Measurements from ENCODE around the gene SLC7A6OS.

Gene SLC7A6OS

DNA sequence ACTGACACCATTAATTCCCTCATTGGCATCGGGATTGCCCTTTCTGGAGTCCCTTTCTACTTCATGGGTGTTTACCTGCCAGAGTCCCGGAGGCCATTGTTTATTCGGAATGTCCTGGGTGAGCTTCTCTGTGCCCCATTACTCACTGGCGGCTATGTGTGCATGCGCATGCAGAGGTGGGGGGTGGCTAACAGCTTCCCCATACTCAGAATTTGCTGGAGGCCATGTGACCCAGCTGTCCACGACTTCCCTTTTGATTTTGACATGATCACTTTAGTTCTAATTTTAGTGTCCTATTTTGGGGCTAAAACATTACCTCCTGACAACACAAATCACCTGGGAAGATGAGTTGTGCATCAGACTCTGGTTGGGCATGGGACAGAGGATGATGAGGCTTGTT is 14.1 kb downstream of the SLC7A6OS start:
- no peak for DNase-seq
- Histone ChIP-seq H3K36me3 (ENCODE audit: control insufficient read depth, insufficient read depth, low read length) (peaks cover 24% of the 10 kb centered on the region), H3K4me2 (ENCODE audit: low read length) (no peak overlapping the region), H4K8ac (ENCODE audit: low read depth, low read length) (no peak overlapping the region), H2BK15ac (replicated peaks; ENCODE audit: low read depth) (no peak overlapping the region), H3K4me3 (ENCODE audit: low read length) (no peak overlapping the region), H3K18ac (ENCODE audit: low read length) (no peak overlapping the region), H3K27ac (ENCODE audit: low read depth, low read length) (no peak overlapping the region), H3K9ac (ENCODE audit: low read length) (no peak overlapping the region), H4K5ac (ENCODE audit: low read length) (no peak overlapping the region), H3K56ac (ENCODE audit: low read length) (no peak overlapping the region), H2AK5ac (ENCODE audit: low read length) (no peak overlapping the region), H2BK5ac (ENCODE audit: low read length) (no peak overlapping the region), H3K79me1 (ENCODE audit: low read length) (no peaks in the 10 kb centered on the region), H3K4ac (ENCODE audit: low read depth, low read length) (no peak overlapping the region), H3K4me1 (ENCODE audit: control insufficient read depth, low read depth, low read length) (no peaks in the 10 kb centered on the region), H3K23ac (ENCODE audit: low read length) (no peak overlapping the region), H3K27me3 (ENCODE audit: insufficient read depth, low read length, poor library complexity) (no peaks in the 10 kb centered on the region), H2BK120ac (ENCODE audit: low read depth, low read length) (no peak overlapping the region), H3K79me2 (ENCODE audit: control insufficient read depth, insufficient read depth, low read length) (no peaks in the 10 kb centered on the region)
- no CpG with 5 or more reads among the region's 6 CpGs for WGBS (ENCODE audit: extremely low coverage, insufficient coverage, low lambda C conversion rate)

DNA sequence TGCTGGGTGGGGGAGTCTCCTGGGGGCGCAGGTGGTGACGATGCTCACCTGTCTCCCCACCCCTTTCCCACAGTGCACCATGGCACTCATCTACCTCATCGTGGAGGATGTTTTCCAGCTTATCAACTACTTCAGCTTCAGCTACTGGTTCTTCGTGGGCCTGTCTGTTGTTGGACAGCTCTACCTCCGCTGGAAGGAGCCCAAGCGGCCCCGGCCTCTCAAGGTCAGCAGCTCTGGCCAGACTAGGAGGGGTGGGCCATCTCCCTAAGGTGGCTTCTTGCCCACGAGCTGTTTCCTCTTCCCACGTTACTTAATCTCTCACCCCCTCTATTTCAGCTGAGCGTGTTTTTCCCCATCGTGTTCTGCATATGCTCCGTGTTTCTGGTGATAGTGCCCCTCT is 14.5 kb downstream of the SLC7A6OS start:
- Histone ChIP-seq H2BK5ac (ENCODE audit: low read length) (no peak overlapping the region), H3K23ac (ENCODE audit: low read length) (no peak overlapping the region), H3K27me3 (ENCODE audit: insufficient read depth, low read length, poor library complexity) (no peaks in the 10 kb centered on the region), H3K36me3 (ENCODE audit: control insufficient read depth, insufficient read depth, low read length) (peaks cover 28% of the 10 kb centered on the region), H3K56ac (ENCODE audit: low read length) (no peak overlapping the region), H3K4me3 (ENCODE audit: low read length) (no peak overlapping the region), H4K8ac (ENCODE audit: low read depth, low read length) (no peak overlapping the region), H3K18ac (ENCODE audit: low read length) (no peak overlapping the region), H3K27ac (ENCODE audit: low read depth, low read length) (no peak overlapping the region), H4K5ac (ENCODE audit: low read length) (no peak overlapping the region), H2BK120ac (ENCODE audit: low read depth, low read length) (no peak overlapping the region), H3K79me2 (ENCODE audit: control insufficient read depth, insufficient read depth, low read length) (no peaks in the 10 kb centered on the region), H3K4me2 (ENCODE audit: low read length) (no peak overlapping the region), H2BK15ac (replicated peaks; ENCODE audit: low read depth) (no peak overlapping the region), H3K79me1 (ENCODE audit: low read length) (no peaks in the 10 kb centered on the region), H3K4me1 (ENCODE audit: control insufficient read depth, low read depth, low read length) (no peaks in the 10 kb centered on the region), H3K9ac (ENCODE audit: low read length) (no peak overlapping the region), H2AK5ac (ENCODE audit: low read length) (no peak overlapping the region), H3K4ac (ENCODE audit: low read depth, low read length) (no peak overlapping the region)
- WGBS (ENCODE audit: extremely low coverage, insufficient coverage, low lambda C conversion rate), result no CpG with 5 or more reads among the region's 12 CpGs
- no peak for DNase-seq

DNA sequence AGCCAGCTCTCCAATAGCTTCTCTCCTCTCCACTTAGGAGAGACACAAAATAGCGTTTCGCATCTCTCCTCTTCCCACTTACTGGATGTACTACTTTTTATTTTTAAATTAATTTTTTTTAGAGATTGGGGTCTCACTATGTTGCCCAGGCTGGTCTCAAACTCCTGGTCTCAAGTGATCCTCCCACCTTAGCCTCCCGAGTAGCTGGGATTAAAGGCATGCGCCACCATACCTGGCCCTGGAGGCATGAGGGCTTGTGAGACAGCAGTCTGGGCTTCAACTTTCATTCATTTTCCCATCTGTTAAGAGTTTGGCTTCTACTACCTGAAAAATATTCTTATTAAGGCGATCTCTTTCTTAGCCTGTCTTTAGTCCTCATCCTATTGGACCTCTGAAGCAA is 18.3 kb downstream of the SLC7A6OS start:
- H3K36me3 ChIP-seq (ENCODE audit: control insufficient read depth, insufficient read depth, low read length), result peaks cover 22% of the 10 kb centered on the region
- no CpG with 5 or more reads among the region's 5 CpGs for WGBS (ENCODE audit: extremely low coverage, insufficient coverage, low lambda C conversion rate)
- no peak for DNase-seq

DNA sequence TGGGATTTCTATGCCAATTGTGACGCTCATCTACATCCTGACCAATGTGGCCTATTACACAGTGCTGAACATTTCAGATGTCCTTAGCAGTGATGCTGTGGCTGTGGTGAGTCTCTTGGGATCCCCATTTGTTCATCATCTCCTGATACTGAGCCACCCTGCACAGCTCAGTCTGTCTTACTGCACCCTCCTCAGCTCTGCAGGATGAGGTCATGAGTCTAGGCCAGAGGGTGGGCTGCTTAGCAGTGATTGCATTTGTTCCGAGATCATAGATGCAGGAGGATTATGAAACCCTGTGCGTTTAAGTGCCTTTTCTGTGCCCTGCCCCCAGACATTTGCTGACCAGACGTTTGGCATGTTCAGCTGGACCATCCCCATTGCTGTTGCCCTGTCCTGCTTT is 19.5 kb downstream of the SLC7A6OS start:
- H3K4me3 ChIP-seq (ENCODE audit: low read length), result no peak overlapping the region
- no peak overlapping the region for H3K23ac ChIP-seq (ENCODE audit: low read length)
- WGBS (ENCODE audit: extremely low coverage, insufficient coverage, low lambda C conversion rate), result no CpG with 5 or more reads among the region's 4 CpGs
- no peak overlapping the region for H2BK15ac ChIP-seq (replicated peaks; ENCODE audit: low read depth)
- H2BK5ac ChIP-seq (ENCODE audit: low read length), result no peak overlapping the region
- H3K9ac ChIP-seq (ENCODE audit: low read length), result no peak overlapping the region
- H4K8ac ChIP-seq (ENCODE audit: low read depth, low read length), result no peak overlapping the region
- H3K56ac ChIP-seq (ENCODE audit: low read length), result no peak overlapping the region
- H3K36me3 ChIP-seq (ENCODE audit: control insufficient read depth, insufficient read depth, low read length), result peaks cover 20% of the 10 kb centered on the region
- no peak overlapping the region for H3K27ac ChIP-seq (ENCODE audit: low read depth, low read length)
- no peak overlapping the region for H3K4me2 ChIP-seq (ENCODE audit: low read length)
- no peak overlapping the region for H2AK5ac ChIP-seq (ENCODE audit: low read length)
- H3K4ac ChIP-seq (ENCODE audit: low read depth, low read length), result no peak overlapping the region
- no peaks in the 10 kb centered on the region for H3K27me3 ChIP-seq (ENCODE audit: insufficient read depth, low read length, poor library complexity)
- DNase-seq, result no peak
- peaks cover 2% of the 10 kb centered on the region for H3K4me1 ChIP-seq (ENCODE audit: control insufficient read depth, low read depth, low read length)
- peaks cover 2% of the 10 kb centered on the region for H3K79me1 ChIP-seq (ENCODE audit: low read length)
- H3K79me2 ChIP-seq (ENCODE audit: control insufficient read depth, insufficient read depth, low read length), result no peaks in the 10 kb centered on the region
- no peak overlapping the region for H2BK120ac ChIP-seq (ENCODE audit: low read depth, low read length)
- no peak overlapping the region for H3K18ac ChIP-seq (ENCODE audit: low read length)
- H4K5ac ChIP-seq (ENCODE audit: low read length), result no peak overlapping the region

More for the DNA sequence above, 18.3 kb downstream of the SLC7A6OS start:
- Histone ChIP-seq H3K79me1 (ENCODE audit: low read length) (peaks cover 2% of the 10 kb centered on the region), H3K18ac (ENCODE audit: low read length) (no peak overlapping the region), H2AK5ac (ENCODE audit: low read length) (no peak overlapping the region), H4K8ac (ENCODE audit: low read depth, low read length) (no peak overlapping the region), H3K4ac (ENCODE audit: low read depth, low read length) (no peak overlapping the region), H3K27me3 (ENCODE audit: insufficient read depth, low read length, poor library complexity) (no peaks in the 10 kb centered on the region), H3K4me2 (ENCODE audit: low read length) (no peak overlapping the region), H3K9ac (ENCODE audit: low read length) (no peak overlapping the region), H3K4me1 (ENCODE audit: control insufficient read depth, low read depth, low read length) (peaks cover 2% of the 10 kb centered on the region), H4K5ac (ENCODE audit: low read length) (no peak overlapping the region), H3K4me3 (ENCODE audit: low read length) (no peak overlapping the region), H3K23ac (ENCODE audit: low read length) (no peak overlapping the region), H2BK120ac (ENCODE audit: low read depth, low read length) (no peak overlapping the region), H2BK15ac (replicated peaks; ENCODE audit: low read depth) (no peak overlapping the region), H3K79me2 (ENCODE audit: control insufficient read depth, insufficient read depth, low read length) (no peaks in the 10 kb centered on the region), H2BK5ac (ENCODE audit: low read length) (no peak overlapping the region), H3K27ac (ENCODE audit: low read depth, low read length) (no peak overlapping the region), H3K56ac (ENCODE audit: low read length) (no peak overlapping the region)

DNA sequence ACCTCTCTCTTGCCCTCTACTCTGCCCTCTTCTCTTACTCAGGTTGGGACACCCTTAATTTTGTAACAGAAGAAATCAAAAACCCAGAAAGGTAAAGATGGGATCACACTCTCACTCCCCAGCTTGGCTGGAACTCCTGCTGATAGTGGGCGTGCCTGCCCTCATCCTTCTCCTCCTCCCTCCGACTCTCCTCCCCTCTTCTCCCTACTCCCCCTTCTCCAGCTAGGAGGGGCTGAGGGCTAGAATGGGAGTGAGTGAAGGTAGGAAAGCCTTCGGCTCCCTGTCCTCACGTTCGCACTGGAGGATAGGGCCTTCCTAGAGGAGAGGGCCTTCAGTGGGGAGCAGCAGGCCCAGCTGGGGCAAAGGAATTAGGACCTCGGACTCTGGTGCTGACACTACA is 20.3 kb downstream of the SLC7A6OS start:
- Histone ChIP-seq H3K4me1 (ENCODE audit: control insufficient read depth, low read depth, low read length) (peaks cover 2% of the 10 kb centered on the region), H3K79me1 (ENCODE audit: low read length) (peaks cover 6% of the 10 kb centered on the region), H3K23ac (ENCODE audit: low read length) (no peak overlapping the region), H2BK15ac (replicated peaks; ENCODE audit: low read depth) (no peak overlapping the region), H4K5ac (ENCODE audit: low read length) (no peak overlapping the region), H2BK5ac (ENCODE audit: low read length) (no peak overlapping the region), H3K27ac (ENCODE audit: low read depth, low read length) (no peak overlapping the region), H3K4ac (ENCODE audit: low read depth, low read length) (no peak overlapping the region), H3K4me3 (ENCODE audit: low read length) (no peak overlapping the region), H2AK5ac (ENCODE audit: low read length) (no peak overlapping the region), H3K18ac (ENCODE audit: low read length) (no peak overlapping the region), H3K56ac (ENCODE audit: low read length) (no peak overlapping the region), H3K36me3 (ENCODE audit: control insufficient read depth, insufficient read depth, low read length) (peaks cover 20% of the 10 kb centered on the region), H3K4me2 (ENCODE audit: low read length) (no peak overlapping the region), H3K79me2 (ENCODE audit: control insufficient read depth, insufficient read depth, low read length) (no peaks in the 10 kb centered on the region), H3K27me3 (ENCODE audit: insufficient read depth, low read length, poor library complexity) (no peaks in the 10 kb centered on the region), H3K9ac (ENCODE audit: low read length) (no peak overlapping the region), H4K8ac (ENCODE audit: low read depth, low read length) (no peak overlapping the region), H2BK120ac (ENCODE audit: low read depth, low read length) (no peak overlapping the region)
- WGBS (ENCODE audit: extremely low coverage, insufficient coverage, low lambda C conversion rate), result no CpG with 5 or more reads among the region's 6 CpGs
- DNase-seq, result no peak

DNA sequence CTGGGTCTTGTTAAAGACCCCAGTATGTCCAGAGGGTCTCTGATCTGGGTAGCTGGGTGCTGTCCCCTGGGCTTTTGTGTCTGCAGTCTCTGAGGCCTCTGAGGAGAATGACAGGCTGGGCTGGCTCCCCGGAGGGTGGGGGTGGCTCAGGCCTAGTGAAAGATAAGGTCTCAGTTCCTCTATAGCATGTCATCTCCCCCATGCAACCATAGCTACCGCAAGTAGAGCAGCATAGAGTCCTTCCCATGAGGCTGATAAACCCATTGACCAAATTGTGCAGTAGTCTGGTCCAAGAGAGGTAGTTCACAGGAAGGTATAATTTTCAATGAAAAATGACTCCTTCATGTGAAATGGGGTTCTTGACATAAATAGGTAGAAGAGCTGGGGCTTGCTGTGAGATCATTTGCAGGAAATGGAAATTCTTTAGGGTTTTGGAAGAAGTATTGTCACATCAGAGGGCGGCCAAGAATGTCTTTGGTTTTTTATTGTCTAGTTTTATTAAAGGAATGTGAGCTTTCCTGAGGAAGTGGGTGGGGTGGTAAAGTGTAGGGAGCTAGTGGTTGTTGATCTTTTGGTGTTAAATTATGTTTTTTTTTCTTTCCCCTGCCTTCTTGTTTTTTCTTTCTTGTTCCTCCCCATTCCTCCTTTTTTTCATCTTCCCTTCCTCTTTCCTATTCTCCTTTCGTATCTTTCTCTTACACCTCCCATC is 21.0 kb downstream of the SLC7A6OS start:
- Histone ChIP-seq H3K27me3 (ENCODE audit: insufficient read depth, low read length, poor library complexity) (no peaks in the 10 kb centered on the region), H3K18ac (ENCODE audit: low read length) (no peak overlapping the region), H2BK120ac (ENCODE audit: low read depth, low read length) (no peak overlapping the region), H2AK5ac (ENCODE audit: low read length) (no peak overlapping the region), H3K4ac (ENCODE audit: low read depth, low read length) (no peak overlapping the region), H3K79me2 (ENCODE audit: control insufficient read depth, insufficient read depth, low read length) (no peaks in the 10 kb centered on the region), H3K4me1 (ENCODE audit: control insufficient read depth, low read depth, low read length) (peaks cover 2% of the 10 kb centered on the region), H3K36me3 (ENCODE audit: control insufficient read depth, insufficient read depth, low read length) (peaks cover 20% of the 10 kb centered on the region), H3K4me2 (ENCODE audit: low read length) (no peak overlapping the region), H3K9ac (ENCODE audit: low read length) (no peak overlapping the region), H3K27ac (ENCODE audit: low read depth, low read length) (no peak overlapping the region), H4K8ac (ENCODE audit: low read depth, low read length) (no peak overlapping the region), H2BK15ac (replicated peaks; ENCODE audit: low read depth) (no peak overlapping the region), H3K56ac (ENCODE audit: low read length) (no peak overlapping the region), H2BK5ac (ENCODE audit: low read length) (no peak overlapping the region), H3K79me1 (ENCODE audit: low read length) (peaks cover 11% of the 10 kb centered on the region), H4K5ac (ENCODE audit: low read length) (no peak overlapping the region), H3K23ac (ENCODE audit: low read length) (no peak overlapping the region), H3K4me3 (ENCODE audit: low read length) (no peak overlapping the region)
- DNase-seq, result peak; percentile 32
- WGBS (ENCODE audit: extremely low coverage, insufficient coverage, low lambda C conversion rate), result 100% methylated on average over 1 of the region's 4 CpGs
